Measurements from ENCODE around the gene CCL7.

Gene CCL7

GRCh38 chr17:34260861-34261260 lies 9.2 kb upstream of the CCL7 start:
- TF ChIP-seq CTCF (IDR thresholded peaks at IDR 0.05; ENCODE audit: low read depth, low read length, poor library complexity, severe bottlenecking) (no peak), EZH2phosphoT487 (IDR thresholded peaks at IDR 0.05; ENCODE audit: borderline replicate concordance, low read length) (no peak)
- no peaks in the 10 kb centered on the region for H3K9me2 ChIP-seq (replicated peaks; ENCODE audit: control insufficient read depth, low read length)
- no peak overlapping the region for H3K4me3 ChIP-seq (ENCODE audit: low read length)
- H4K20me1 ChIP-seq (ENCODE audit: control insufficient read depth, insufficient read depth, low read depth, low read length) = no peaks in the 10 kb centered on the region
- no peak overlapping the region for H3K27ac ChIP-seq (ENCODE audit: low read depth, low read length)
- no peaks in the 10 kb centered on the region for H3F3A ChIP-seq (ENCODE audit: control insufficient read depth, insufficient read depth)
- no peak overlapping the region for H3K4me2 ChIP-seq (ENCODE audit: low read length)
- H3K4me1 ChIP-seq (ENCODE audit: control insufficient read depth, low read length) = no peaks in the 10 kb centered on the region
- no peaks in the 10 kb centered on the region for H3K79me2 ChIP-seq (ENCODE audit: control insufficient read depth, low read length)
- no peaks in the 10 kb centered on the region for H3K36me3 ChIP-seq (ENCODE audit: control insufficient read depth, low read length)
- no peaks in the 10 kb centered on the region for H3K9me3 ChIP-seq (ENCODE audit: control insufficient read depth, insufficient read depth, low read length)
- no peaks in the 10 kb centered on the region for H3K27me3 ChIP-seq (ENCODE audit: control insufficient read depth, low read length)

- Histone ChIP-seq H3K4me1 (ENCODE audit: control insufficient read depth, low read length) (no peaks in the 10 kb centered on the region), H3K9me3 (ENCODE audit: control insufficient read depth, insufficient read depth, low read length) (no peaks in the 10 kb centered on the region), H3F3A (ENCODE audit: control insufficient read depth, insufficient read depth) (no peaks in the 10 kb centered on the region), H3K36me3 (ENCODE audit: control insufficient read depth, low read length) (no peaks in the 10 kb centered on the region), H3K27ac (ENCODE audit: low read depth, low read length) (no peak overlapping the region), H3K4me3 (ENCODE audit: low read length) (no peak overlapping the region), H4K20me1 (ENCODE audit: control insufficient read depth, insufficient read depth, low read depth, low read length) (no peaks in the 10 kb centered on the region), H3K9me2 (replicated peaks; ENCODE audit: control insufficient read depth, low read length) (no peaks in the 10 kb centered on the region), H3K27me3 (ENCODE audit: control insufficient read depth, low read length) (no peaks in the 10 kb centered on the region), H3K4me2 (ENCODE audit: low read length) (no peak overlapping the region), H3K79me2 (ENCODE audit: control insufficient read depth, low read length) (no peaks in the 10 kb centered on the region)
- TF ChIP-seq CTCF (IDR thresholded peaks at IDR 0.05; ENCODE audit: low read depth, low read length, poor library complexity, severe bottlenecking) = no peak
- TF ChIP-seq EZH2phosphoT487 (IDR thresholded peaks at IDR 0.05; ENCODE audit: borderline replicate concordance, low read length) = no peak
Measured at GRCh38 chr17:34261568-34262337, 8.3 kb upstream of the CCL7 start.

- Histone ChIP-seq H3F3A (ENCODE audit: control insufficient read depth, insufficient read depth) (no peaks in the 10 kb centered on the region), H3K27me3 (ENCODE audit: control insufficient read depth, low read length) (no peaks in the 10 kb centered on the region), H3K79me2 (ENCODE audit: control insufficient read depth, low read length) (no peaks in the 10 kb centered on the region), H3K27ac (ENCODE audit: low read depth, low read length) (no peak overlapping the region), H4K20me1 (ENCODE audit: control insufficient read depth, insufficient read depth, low read depth, low read length) (no peaks in the 10 kb centered on the region), H3K9me2 (replicated peaks; ENCODE audit: control insufficient read depth, low read length) (no peaks in the 10 kb centered on the region), H3K4me3 (ENCODE audit: low read length) (no peak overlapping the region), H3K4me1 (ENCODE audit: control insufficient read depth, low read length) (no peaks in the 10 kb centered on the region), H3K9me3 (ENCODE audit: control insufficient read depth, insufficient read depth, low read length) (no peaks in the 10 kb centered on the region), H3K4me2 (ENCODE audit: low read length) (no peak overlapping the region), H3K36me3 (ENCODE audit: control insufficient read depth, low read length) (no peaks in the 10 kb centered on the region)
- TF ChIP-seq EZH2phosphoT487 (IDR thresholded peaks at IDR 0.05; ENCODE audit: borderline replicate concordance, low read length) = no peak
- no peak for TF ChIP-seq CTCF (IDR thresholded peaks at IDR 0.05; ENCODE audit: low read depth, low read length, poor library complexity, severe bottlenecking)
Measured at GRCh38 chr17:34265711-34266110, 4.3 kb upstream of the CCL7 start.
